Ectodermal cell (in vitro differentiated cells): ENCODE measurements around the gene DERL3.

Source experiments
- H3K27ac ChIP-seq: 2 replicates; pipeline ENCODE4 v1.7.0; 2013; ENCODE audit warnings: mild to moderate bottlenecking, low read depth, low read length; ENCODE audit not compliant: insufficient read depth, poor library complexity, severe bottlenecking
- H3K27me3 ChIP-seq: 2 replicates; pipeline ENCODE4 v1.7.0; 2013; ENCODE audit warnings: mild to moderate bottlenecking, low read length; ENCODE audit not compliant: insufficient read depth, control insufficient read depth, poor library complexity, severe bottlenecking
- H3K36me3 ChIP-seq: one replicate; pipeline ENCODE4 v1.7.0; 2013; ENCODE audit warnings: low read length; ENCODE audit not compliant: control insufficient read depth, insufficient read depth
- H3K4me1 ChIP-seq: one replicate; pipeline ENCODE4 v1.7.0; 2013; ENCODE audit warnings: low read length; ENCODE audit not compliant: control insufficient read depth, insufficient read depth
- H3K4me3 ChIP-seq: 2 replicates; pipeline ENCODE4 v1.7.0; 2013; ENCODE audit warnings: low read depth, low read length, control low read depth; ENCODE audit not compliant: insufficient read depth
- H3K9me3 ChIP-seq: 2 replicates; pipeline ENCODE4 v1.7.0; 2013; ENCODE audit warnings: mild to moderate bottlenecking, low read length, moderate library complexity; ENCODE audit not compliant: control insufficient read depth
- WGBS, 2 experiments: methylation state at CpG; one replicate each; pipeline ENCODE4 v1.1.7; 2013; ENCODE audit warnings: missing lambda C conversion rate in 2 of 2; 5-methylcytosine and 5-hydroxymethylcytosine counted together

Gene DERL3

DNA sequence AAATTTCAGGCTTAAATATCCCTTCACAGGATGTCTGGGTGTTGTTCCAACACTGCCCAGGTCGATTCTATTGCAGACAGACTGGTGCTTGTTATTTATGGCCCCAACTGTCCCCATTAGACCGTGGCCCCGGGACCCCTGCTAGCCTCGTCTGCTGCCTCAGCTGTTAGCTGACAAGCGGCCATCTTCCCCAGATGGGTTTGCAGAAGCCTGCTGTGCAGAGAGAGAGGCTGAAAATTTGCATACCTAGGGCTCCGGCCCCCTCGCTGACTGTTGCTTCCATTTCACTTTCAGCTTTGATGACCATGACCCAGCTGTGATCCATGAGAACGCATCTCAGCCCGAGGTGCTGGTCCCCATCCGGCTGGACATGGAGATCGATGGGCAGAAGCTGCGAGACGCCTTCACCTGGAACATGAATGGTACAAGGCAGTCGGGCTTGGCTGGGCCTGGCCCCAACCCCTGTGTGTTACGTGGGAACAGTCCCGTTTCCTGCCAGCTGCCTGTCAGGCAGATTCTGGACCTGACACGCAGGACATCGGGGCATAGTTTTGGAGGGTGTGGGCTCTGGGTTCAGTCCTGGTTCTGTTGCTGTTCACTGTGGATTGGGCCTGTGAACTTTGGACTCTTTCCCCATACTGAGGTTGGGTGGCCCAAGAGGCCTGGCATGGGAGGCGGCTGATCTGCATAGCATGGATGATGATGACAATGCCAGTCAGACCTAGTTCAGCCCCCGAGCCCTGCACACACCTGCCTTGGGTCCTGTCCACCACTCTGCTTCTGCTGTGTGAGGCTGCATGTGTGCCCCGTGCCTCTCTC lies 35.6 kb downstream of the DERL3 start:
- Histone ChIP-seq H3K36me3 (peaks cover 65% of the 10 kb centered on the region), H3K4me3 (no peak overlapping the region), H3K9me3 (no peaks in the 10 kb centered on the region), H3K4me1 (no peaks in the 10 kb centered on the region), H3K27ac (no peak overlapping the region), H3K27me3 (no peaks in the 10 kb centered on the region)
- WGBS, 2 experiments = 81 to 83% methylated on average over 21 of the region's 21 CpGs

- 92 to 95% methylated on average over 8 of the region's 8 CpGs for WGBS, 2 experiments
- Histone ChIP-seq H3K4me3 (no peak overlapping the region), H3K36me3 (peaks cover 69% of the 10 kb centered on the region), H3K4me1 (no peaks in the 10 kb centered on the region), H3K27me3 (no peaks in the 10 kb centered on the region), H3K27ac (no peak overlapping the region), H3K9me3 (no peaks in the 10 kb centered on the region)
These were observed 36.9 kb downstream of the DERL3 start for GRCh38 chr22:23801886-23802377.

DNA sequence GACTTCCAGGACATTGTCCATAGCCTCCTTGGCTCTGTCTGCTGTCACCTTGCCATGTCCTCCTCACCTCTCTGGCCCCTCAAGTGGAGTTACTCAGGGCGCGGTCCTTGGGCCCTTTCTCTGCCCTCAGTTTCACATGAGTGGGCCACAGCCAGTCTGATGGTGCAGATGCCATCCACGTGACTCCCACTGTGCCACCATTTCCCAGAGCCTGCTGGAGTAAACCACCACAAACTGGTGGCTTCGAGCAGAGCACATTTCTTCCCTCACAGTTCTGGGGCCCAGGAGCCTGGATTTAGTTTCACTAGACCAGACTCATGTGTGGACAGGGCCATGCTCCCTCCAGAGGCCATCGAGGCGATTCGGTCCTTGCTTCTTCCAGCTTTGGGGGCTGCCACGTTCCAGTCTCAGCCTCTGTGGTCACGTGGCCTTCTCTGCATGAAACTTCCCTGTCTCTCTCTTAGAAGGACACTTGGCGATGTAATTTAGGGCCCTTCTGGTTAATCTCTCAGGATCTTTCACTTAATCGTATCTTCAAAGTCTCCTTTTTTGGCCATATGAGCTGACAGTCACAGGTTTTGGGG lies 37.5 kb downstream of the DERL3 start:
- 94 to 96% methylated on average over 11 of the region's 11 CpGs for WGBS, 2 experiments
- Histone ChIP-seq H3K9me3 (no peaks in the 10 kb centered on the region), H3K27ac (no peak overlapping the region), H3K36me3 (peaks cover 72% of the 10 kb centered on the region), H3K4me3 (no peak overlapping the region), H3K4me1 (no peaks in the 10 kb centered on the region), H3K27me3 (no peaks in the 10 kb centered on the region)

DNA sequence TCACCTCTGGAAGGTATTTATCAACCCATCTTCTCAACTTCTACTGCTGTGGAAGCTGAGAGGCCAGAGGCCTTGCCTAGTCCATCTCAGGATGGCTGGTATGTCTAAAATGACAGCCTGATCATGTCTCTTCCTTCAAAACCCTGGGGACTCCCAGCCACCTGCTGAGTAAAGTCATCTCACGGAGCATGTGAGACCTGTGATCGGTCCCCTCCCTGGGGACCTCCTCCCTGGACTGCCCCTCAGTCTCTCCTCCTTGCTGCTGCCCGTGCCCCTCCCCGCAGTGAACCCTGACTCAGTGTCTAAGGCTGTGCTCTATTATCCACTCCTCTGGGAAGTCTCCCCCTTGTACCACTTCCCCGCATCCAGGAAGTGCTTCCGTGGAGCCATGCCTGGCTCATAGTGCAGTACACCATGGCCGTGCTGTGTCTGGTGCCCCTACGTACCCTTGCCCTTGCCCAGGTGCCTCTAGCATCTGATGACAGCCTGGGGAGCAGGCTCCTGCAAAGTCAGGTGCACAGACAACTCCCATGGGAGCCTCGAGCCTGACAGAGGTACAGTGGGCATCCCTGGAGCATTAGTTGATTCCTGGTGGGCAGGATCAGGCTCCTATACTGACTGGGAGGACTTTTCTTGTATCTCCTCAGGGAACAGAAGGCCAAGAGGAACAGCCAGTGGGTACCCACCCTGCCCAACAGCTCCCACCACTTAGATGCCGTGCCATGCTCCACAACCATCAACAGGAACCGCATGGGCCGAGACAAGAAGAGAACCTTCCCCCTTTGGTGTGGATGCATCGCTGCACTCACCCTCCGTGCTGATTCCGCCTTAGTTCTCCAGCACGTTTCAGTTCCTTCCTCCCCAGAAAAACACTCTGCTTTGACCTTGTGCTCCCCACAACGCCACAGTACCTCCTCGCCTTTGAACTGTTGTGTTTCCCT lies 38.2 kb downstream of the DERL3 start:
- no peaks in the 10 kb centered on the region for H3K9me3 ChIP-seq
- peaks cover 71% of the 10 kb centered on the region for H3K36me3 ChIP-seq
- WGBS, 2 experiments = 95 to 96% methylated on average over 18 of the region's 18 CpGs
- H3K4me3 ChIP-seq = no peak overlapping the region
- H3K27me3 ChIP-seq = no peaks in the 10 kb centered on the region
- no peak overlapping the region for H3K27ac ChIP-seq
- no peaks in the 10 kb centered on the region for H3K4me1 ChIP-seq

DNA sequence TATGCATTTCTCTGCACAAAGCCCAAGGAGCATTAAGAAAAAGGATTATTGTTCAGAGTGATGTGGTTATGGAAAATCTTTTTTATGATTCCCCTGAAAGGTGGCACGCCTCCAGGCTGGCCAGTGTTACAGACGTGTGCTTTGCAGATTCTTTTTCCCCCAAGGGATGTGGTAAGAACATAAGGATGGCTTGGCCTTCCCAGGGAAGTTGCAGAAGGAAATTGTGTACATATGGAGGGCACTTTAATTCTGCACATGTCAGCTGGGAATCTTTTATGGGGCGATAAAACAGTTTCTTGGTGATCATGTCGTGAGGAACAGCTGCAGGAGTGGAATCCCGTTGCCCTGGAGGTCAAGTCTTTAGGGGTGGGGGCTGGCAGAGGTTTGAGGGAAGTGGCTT lies 42.3 kb downstream of the DERL3 start:
- Histone ChIP-seq H3K9me3 (no peaks in the 10 kb centered on the region), H3K4me1 (no peaks in the 10 kb centered on the region), H3K27ac (no peak overlapping the region), H3K27me3 (no peaks in the 10 kb centered on the region), H3K36me3 (peaks cover 63% of the 10 kb centered on the region), H3K4me3 (no peak overlapping the region)
- 95 to 96% methylated on average over 5 of the region's 5 CpGs for WGBS, 2 experiments

DNA sequence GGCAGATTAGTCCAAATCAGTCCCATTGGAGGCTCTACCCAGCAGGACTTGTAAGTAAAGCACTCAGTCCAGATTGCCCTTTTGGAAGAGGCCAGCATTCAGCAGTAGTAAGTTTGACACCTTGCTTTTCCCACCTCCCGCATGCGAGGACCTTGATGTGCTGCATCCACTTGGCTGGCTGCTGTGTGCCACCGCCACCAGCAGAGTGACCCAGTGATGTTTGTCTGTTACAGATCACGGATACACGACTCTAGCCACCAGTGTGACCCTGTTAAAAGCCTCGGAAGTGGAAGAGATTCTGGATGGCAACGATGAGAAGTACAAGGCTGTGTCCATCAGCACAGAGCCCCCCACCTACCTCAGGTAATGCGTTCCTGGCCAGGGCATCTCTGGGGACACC lies 45.5 kb downstream of the DERL3 start:
- Histone ChIP-seq H3K27ac (no peak overlapping the region), H3K4me1 (peaks cover 7% of the 10 kb centered on the region), H3K4me3 (no peak overlapping the region), H3K9me3 (no peaks in the 10 kb centered on the region), H3K27me3 (no peaks in the 10 kb centered on the region), H3K36me3 (peaks cover 43% of the 10 kb centered on the region)
- WGBS, 2 experiments = 93 to 95% methylated on average over 7 to 8 of the region's 8 CpGs

DNA sequence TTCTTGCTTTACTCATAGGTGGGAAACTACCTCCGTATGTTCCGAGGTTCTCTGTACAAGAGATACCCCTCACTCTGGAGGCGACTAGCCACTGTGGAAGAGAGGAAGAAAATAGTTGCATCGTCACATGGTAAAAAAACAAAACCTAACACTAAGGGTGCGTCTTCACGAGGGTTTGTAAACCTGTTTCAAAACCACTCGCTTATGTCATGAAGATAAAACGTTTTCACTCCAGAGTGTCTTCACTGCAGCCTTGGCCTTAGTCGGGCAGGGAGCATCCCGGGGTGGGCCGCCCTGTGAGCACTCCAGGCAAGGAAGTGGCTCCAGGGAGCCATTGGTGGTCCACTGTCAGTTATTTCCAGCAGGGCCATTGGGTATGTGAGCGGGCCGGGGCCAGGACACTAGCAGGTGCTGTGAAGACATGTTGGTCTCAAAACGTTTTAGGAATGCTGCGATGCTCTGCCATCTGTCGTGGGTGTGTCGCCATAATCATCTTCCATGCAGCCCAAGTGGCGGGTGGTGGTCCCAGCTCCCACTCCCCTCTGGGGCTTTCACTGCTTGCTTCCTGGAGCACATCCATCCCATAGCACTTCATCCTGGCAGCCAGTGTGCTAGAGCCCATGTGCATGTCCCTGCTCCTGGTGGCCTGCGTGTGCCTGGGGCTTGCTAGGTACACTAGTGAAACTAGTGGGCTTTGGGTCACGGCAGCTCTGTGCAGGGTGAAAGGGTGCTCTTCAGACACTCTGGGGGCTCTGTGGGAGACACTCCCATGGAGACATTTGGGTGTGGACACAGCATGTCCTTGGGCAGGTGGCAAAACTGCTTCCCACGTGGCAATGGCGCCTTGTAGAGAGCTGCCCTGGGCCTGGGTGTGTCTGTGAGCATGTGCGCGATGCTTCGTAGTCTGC lies 46.8 kb downstream of the DERL3 start:
- H3K36me3 ChIP-seq = peaks cover 36% of the 10 kb centered on the region
- H3K27ac ChIP-seq = no peak overlapping the region
- 95 to 96% methylated on average over 25 of the region's 25 CpGs for WGBS, 2 experiments
- H3K4me1 ChIP-seq = peaks cover 7% of the 10 kb centered on the region
- H3K9me3 ChIP-seq = no peaks in the 10 kb centered on the region
- no peaks in the 10 kb centered on the region for H3K27me3 ChIP-seq
- H3K4me3 ChIP-seq = no peak overlapping the region

- H3K9me3 ChIP-seq = no peaks in the 10 kb centered on the region
- no peak overlapping the region for H3K4me3 ChIP-seq
- peaks cover 27% of the 10 kb centered on the region for H3K36me3 ChIP-seq
- no peaks in the 10 kb centered on the region for H3K27me3 ChIP-seq
- 87 to 88% methylated on average over 10 of the region's 11 CpGs for WGBS, 2 experiments
- no peak overlapping the region for H3K27ac ChIP-seq
- H3K4me1 ChIP-seq = peaks cover 10% of the 10 kb centered on the region
These were observed 47.7 kb downstream of the DERL3 start for GRCh38 chr22:23790819-23791737.

GRCh38 chr22:23789638-23790037 lies 49.2 kb downstream of the DERL3 start:
- whole genome bisulfite sequencing, 2 experiments = 92 to 93% methylated on average over 4 of the region's 4 CpGs
- no peak overlapping the region for H3K4me3 ChIP-seq
- no peaks in the 10 kb centered on the region for H3K9me3 ChIP-seq
- H3K4me1 ChIP-seq = peaks cover 12% of the 10 kb centered on the region
- peaks cover 19% of the 10 kb centered on the region for H3K36me3 ChIP-seq
- no peak overlapping the region for H3K27ac ChIP-seq
- no peaks in the 10 kb centered on the region for H3K27me3 ChIP-seq
